Glutamatergic neuron (in vitro differentiated cells): Measurements from ENCODE around the gene PPP2R1B. TPM values are rescaled to one million over a fixed set of nuclear protein-coding genes. Genes with fewer than 3 reads are reported as not detected.
A peak's percentile ranks its signal among the peaks of the same experiment; 100 is the strongest.

Experiments
- DNase-seq: peaks from one replicate; pipeline ENCODE4 v3.0.0; 2022
- H3K27ac Mint-ChIP-seq: one replicate; pipeline ENCODE4 v1.8.0; 2020; ENCODE audit warnings: mild to moderate bottlenecking, mixed read lengths, inconsistent platforms; ENCODE audit not compliant: unreplicated experiment
- H3K27me3 Mint-ChIP-seq: one replicate; pipeline ENCODE4 v1.8.0; 2020; ENCODE audit warnings: mild to moderate bottlenecking, moderate library complexity, mixed read lengths, inconsistent platforms; ENCODE audit not compliant: unreplicated experiment
- H3K36me3 Mint-ChIP-seq: one replicate; pipeline ENCODE4 v1.8.0; 2020; ENCODE audit warnings: mild to moderate bottlenecking, mixed read lengths, inconsistent platforms; ENCODE audit not compliant: unreplicated experiment
- H3K4me1 Mint-ChIP-seq: one replicate; pipeline ENCODE4 v1.8.0; 2020; ENCODE audit warnings: mild to moderate bottlenecking, low read depth, mixed read lengths, inconsistent platforms; ENCODE audit not compliant: unreplicated experiment
- H3K4me3 Mint-ChIP-seq: one replicate; pipeline ENCODE4 v1.8.0; 2020; ENCODE audit warnings: mild to moderate bottlenecking, mixed read lengths, inconsistent platforms; ENCODE audit not compliant: unreplicated experiment
- H3K9me3 Mint-ChIP-seq: one replicate; pipeline ENCODE4 v1.8.0; 2020; ENCODE audit warnings: mild to moderate bottlenecking, moderate library complexity, mixed read lengths, inconsistent platforms; ENCODE audit not compliant: unreplicated experiment
- CTCF ChIP-seq: fragments of 200-600 bp; sonication (generic); IDR thresholded peaks from one replicate; pipeline ENCODE4 v1.5.0; 2021; ENCODE audit not compliant: partially characterized antibody, unreplicated experiment
- total RNA-seq: library from RNA; stranded (reverse); fragmentation: NEBNext Ultra II Directional; extraction: Animal tissue kit (Norgen Biotek cat#: 25700); gene quantifications from one replicate; pipeline ENCODE4 v1.2.1, GENCODE V29; 2021; ENCODE audit not compliant: unreplicated experiment

The PPP2R1B gene
- total RNA-seq, 1 donor from 2014 or later, result 66.3 TPM

- H3K4me3 Mint-ChIP-seq, result no peak overlapping the region
- DNase-seq, result no peak
- H3K36me3 Mint-ChIP-seq, result no peaks in the 10 kb centered on the region
- H3K4me1 Mint-ChIP-seq, result peaks cover 7% of the 10 kb centered on the region
- no peak overlapping the region for H3K27ac Mint-ChIP-seq
- no peaks in the 10 kb centered on the region for H3K9me3 Mint-ChIP-seq
- no peaks in the 10 kb centered on the region for H3K27me3 Mint-ChIP-seq
- TF ChIP-seq CTCF, result no peak
These were observed 11.9 kb upstream of the PPP2R1B start for GRCh38 chr11:111778047-111778558.

- peak; percentile 75 for TF ChIP-seq CTCF
- Mint-ChIP-seq H3K27me3 (no peaks in the 10 kb centered on the region), H3K27ac (no peak overlapping the region), H3K4me3 (no peak overlapping the region), H3K36me3 (no peaks in the 10 kb centered on the region), H3K9me3 (no peaks in the 10 kb centered on the region), H3K4me1 (peaks cover 7% of the 10 kb centered on the region)
- DNase-seq, result no peak
These were observed 11.2 kb upstream of the PPP2R1B start for GRCh38 chr11:111777094-111778046.

- Mint-ChIP-seq H3K36me3 (no peaks in the 10 kb centered on the region), H3K4me1 (peaks cover 7% of the 10 kb centered on the region), H3K4me3 (no peak overlapping the region), H3K27ac (no peak overlapping the region), H3K27me3 (no peaks in the 10 kb centered on the region), H3K9me3 (no peaks in the 10 kb centered on the region)
- DNase-seq, result no peak
- TF ChIP-seq CTCF, result no peak
These were observed 10.4 kb upstream of the PPP2R1B start for GRCh38 chr11:111776398-111777093.

- TF ChIP-seq CTCF, result no peak
- Mint-ChIP-seq H3K27ac (no peak overlapping the region), H3K4me3 (no peak overlapping the region), H3K27me3 (no peaks in the 10 kb centered on the region), H3K9me3 (no peaks in the 10 kb centered on the region), H3K36me3 (no peaks in the 10 kb centered on the region), H3K4me1 (peaks cover 10% of the 10 kb centered on the region)
- no peak for DNase-seq
These were observed 8.9 kb upstream of the PPP2R1B start for GRCh38 chr11:111774955-111775710.
